ENCODE measurements around the gene REEP2.

- TF ChIP-seq CTCF (IDR thresholded peaks at IDR 0.05; ENCODE audit: poor library complexity): no peak
- TF ChIP-seq EZH2 (IDR thresholded peaks at IDR 0.05; ENCODE audit: borderline replicate concordance): no peak
Measured at GRCh38 chr5:138488481-138488945, 49.7 kb downstream of the REEP2 start.
